HEK293T (cell line): ENCODE data around the gene RHD.

Source experiments
- CTBP1 ChIP-seq: fragments of 450-650 bp; IDR thresholded peaks from 2 replicates; pipeline ENCODE4 v1.6.1; 2016; ENCODE audit warnings: borderline replicate concordance
- FOXA1 ChIP-seq: fragments of 450-650 bp; IDR thresholded peaks from 2 replicates; pipeline ENCODE4 v1.6.1; 2016; ENCODE audit warnings: mild to moderate bottlenecking
- TARDBP ChIP-seq: fragments of 450-650 bp; IDR thresholded peaks from 2 replicates; pipeline ENCODE4 v1.6.1; 2016

- TF ChIP-seq TARDBP (no peak), CTBP1 (no peak), FOXA1 (no peak)
These were observed 40.1 kb upstream of the RHD start, which contains the start of gene SYF2 for GRCh38 chr1:25232027-25232865.
